Measurements from ENCODE around the gene FTO.

DNA sequence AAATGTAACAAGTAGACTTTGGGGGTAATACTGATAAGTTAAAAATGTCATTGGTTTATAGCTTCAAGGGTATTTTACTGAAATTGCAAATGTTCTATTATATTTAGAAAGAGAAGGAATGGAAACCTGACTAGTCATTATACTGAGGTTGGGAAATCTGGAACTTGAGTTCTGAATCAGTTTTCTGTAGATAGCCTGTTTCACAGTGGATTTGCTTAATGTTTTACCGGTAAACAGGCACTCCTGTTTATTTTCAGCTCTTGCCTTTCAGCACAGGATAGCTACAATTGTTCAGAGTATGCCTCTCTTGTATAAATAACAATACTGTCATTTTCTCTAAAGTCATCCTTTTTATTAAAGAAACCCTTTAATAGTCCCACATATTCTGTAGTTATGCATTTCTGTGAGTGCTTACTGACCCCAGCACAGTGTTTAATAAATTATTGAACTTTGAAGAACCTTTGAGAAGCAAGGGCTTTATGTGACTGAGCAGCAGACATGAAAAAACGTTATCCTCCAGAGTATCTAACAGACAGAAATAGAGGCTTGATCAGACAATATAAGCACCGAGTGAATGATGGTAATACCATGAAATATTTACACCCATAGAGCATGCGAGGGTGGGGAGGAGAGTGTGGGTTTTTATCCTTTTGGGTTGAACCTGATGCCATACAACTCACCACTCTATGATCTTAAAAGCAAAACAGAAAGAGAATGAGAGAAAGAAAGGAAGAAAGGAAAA is 58.2 kb downstream of the FTO start:
- TF ChIP-seq, protein P1, sequence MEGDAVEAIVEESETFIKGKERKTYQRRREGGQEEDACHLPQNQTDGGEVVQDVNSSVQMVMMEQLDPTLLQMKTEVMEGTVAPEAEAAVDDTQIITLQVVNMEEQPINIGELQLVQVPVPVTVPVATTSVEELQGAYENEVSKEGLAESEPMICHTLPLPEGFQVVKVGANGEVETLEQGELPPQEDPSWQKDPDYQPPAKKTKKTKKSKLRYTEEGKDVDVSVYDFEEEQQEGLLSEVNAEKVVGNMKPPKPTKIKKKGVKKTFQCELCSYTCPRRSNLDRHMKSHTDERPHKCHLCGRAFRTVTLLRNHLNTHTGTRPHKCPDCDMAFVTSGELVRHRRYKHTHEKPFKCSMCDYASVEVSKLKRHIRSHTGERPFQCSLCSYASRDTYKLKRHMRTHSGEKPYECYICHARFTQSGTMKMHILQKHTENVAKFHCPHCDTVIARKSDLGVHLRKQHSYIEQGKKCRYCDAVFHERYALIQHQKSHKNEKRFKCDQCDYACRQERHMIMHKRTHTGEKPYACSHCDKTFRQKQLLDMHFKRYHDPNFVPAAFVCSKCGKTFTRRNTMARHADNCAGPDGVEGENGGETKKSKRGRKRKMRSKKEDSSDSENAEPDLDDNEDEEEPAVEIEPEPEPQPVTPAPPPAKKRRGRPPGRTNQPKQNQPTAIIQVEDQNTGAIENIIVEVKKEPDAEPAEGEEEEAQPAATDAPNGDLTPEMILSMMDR (IDR thresholded peaks at IDR 0.05): no peak
- TF ChIP-seq POLR2A (IDR thresholded peaks at IDR 0.05): no peak

Data from uterus (tissue), 2 donors.